NB4 (cell line): ENCODE results near the gene HDAC7.

Experiments used
- DNase-seq: peaks from one replicate; pipeline ENCODE4 v3.0.0; 2010; ENCODE audit warnings: low read depth
- H3K4me3 ChIP-seq: one replicate; pipeline ENCODE4 v1.5.1; 2011; ENCODE audit warnings: mild to moderate bottlenecking, low read depth, low read length, moderate library complexity
- CTCF ChIP-seq: IDR thresholded peaks from one replicate; pipeline ENCODE4 v1.5.1; 2012; ENCODE audit warnings: low read depth, low read length
- MAX ChIP-seq: IDR thresholded peaks from 2 replicates; pipeline ENCODE4 v1.6.1; 2011; ENCODE audit warnings: low read depth, low read length
- MYC ChIP-seq: IDR thresholded peaks from 2 replicates; pipeline ENCODE4 v1.6.1; 2011; ENCODE audit warnings: low read depth, low read length
- POLR2A ChIP-seq: IDR thresholded peaks from 2 replicates; pipeline ENCODE4 v1.6.1; 2011; ENCODE audit warnings: mild to moderate bottlenecking; ENCODE audit not compliant: insufficient read length; ENCODE audit errors: extremely low read depth

HDAC7 gene

GRCh38 chr12:47776471-47777143, 43.1 kb downstream of the HDAC7 start:
- DNase-seq = peak; percentile 77
- no peak overlapping the region for H3K4me3 ChIP-seq
- no peak for TF ChIP-seq MAX
- TF ChIP-seq MYC = 0 out of 2 replicates have a peak, but pooled peaks have one; percentile 6
- no peak for TF ChIP-seq POLR2A

GRCh38 chr12:47775100-47775911, 44.4 kb downstream of the HDAC7 start:
- peak; percentile 96 for DNase-seq
- TF ChIP-seq POLR2A (no peak), MAX (peak; percentile 79), MYC (peak; percentile 65; the same call in 1 of the 2 replicates), CTCF (peak; percentile 4)
- peak overlapping the region; percentile 18 for H3K4me3 ChIP-seq

GRCh38 chr12:47774663-47775062, 45.0 kb downstream of the HDAC7 start:
- peak overlapping the region; percentile 9 for H3K4me3 ChIP-seq
- no peak for DNase-seq
- TF ChIP-seq MAX (no peak), CTCF (no peak), POLR2A (no peak), MYC (no peak)

- DNase-seq = peak; percentile 43
- peak overlapping the region; percentile 75 for H3K4me3 ChIP-seq
- TF ChIP-seq MYC (no peak), MAX (no peak), POLR2A (no peak), CTCF (no peak)
These were observed 45.7 kb downstream of the HDAC7 start for GRCh38 chr12:47773858-47774580.

- peak; percentile 80 for DNase-seq
- peak within 1 kb of the TSS; percentile 75 for H3K4me3 ChIP-seq
- TF ChIP-seq MYC (no peak), CTCF (peak; percentile 30), POLR2A (peak; percentile 55), MAX (no peak; the same call in 1 of the 2 replicates)
These were observed 46.4 kb downstream of the HDAC7 start, which contains the start of gene SLC48A1 for GRCh38 chr12:47773062-47773857. SLC48A1 (plus strand) TSS chr12:47773238; CDS start chr12:47773305, 67 bp downstream.
